IgD-negative memory B cell (primary cell): Measurements from ENCODE around the gene SESN3. TPM values are rescaled to one million over a fixed set of nuclear protein-coding genes. Genes with fewer than 3 reads are reported as not detected.
"Not testable (repeated sequence)": the region's sequence is repeated elsewhere in the genome, so short reads cannot be mapped to it uniquely, and the experiment has no call there.

ENCODE experiments used
- H3K27ac Mint-ChIP-seq, 3 donors: one replicate each; pipeline ENCODE4 v1.8.0; 2020 to 2022; ENCODE audit warnings: mild to moderate bottlenecking in 3 of 3, mixed read lengths in 3 of 3, moderate library complexity in 1 of 3
- H3K27me3 Mint-ChIP-seq: one replicate; pipeline ENCODE4 v1.8.0; 2021; ENCODE audit warnings: mixed read lengths
- H3K36me3 Mint-ChIP-seq: one replicate; pipeline ENCODE4 v1.8.0; 2020; ENCODE audit warnings: mild to moderate bottlenecking, mixed read lengths
- H3K4me1 Mint-ChIP-seq, 3 donors: one replicate each; pipeline ENCODE4 v1.8.0; 2020 to 2022; ENCODE audit warnings: mixed read lengths in 3 of 3, mild to moderate bottlenecking in 1 of 3
- H3K4me3 Mint-ChIP-seq, 4 donors: one replicate each; pipeline ENCODE4 v1.8.0; 2020 to 2022; ENCODE audit warnings: mild to moderate bottlenecking in 4 of 4, mixed read lengths in 4 of 4, moderate library complexity in 3 of 4
- H3K9me3 Mint-ChIP-seq, 3 donors: one replicate each; pipeline ENCODE4 v1.8.0; 2020 to 2021; ENCODE audit warnings: mixed read lengths in 3 of 3, mild to moderate bottlenecking in 1 of 3
- polyA plus RNA-seq: library from polyadenylated mRNA; unstranded; fragments of 300-500 nt; fragmentation: Illumina TruSeq; gene quantifications from one replicate; pipeline ENCODE4 v1.2.3, GENCODE V29; 2021

The SESN3 gene
- polyA plus RNA-seq, 1 donor from 2014 or later: 2.9 TPM

DNA sequence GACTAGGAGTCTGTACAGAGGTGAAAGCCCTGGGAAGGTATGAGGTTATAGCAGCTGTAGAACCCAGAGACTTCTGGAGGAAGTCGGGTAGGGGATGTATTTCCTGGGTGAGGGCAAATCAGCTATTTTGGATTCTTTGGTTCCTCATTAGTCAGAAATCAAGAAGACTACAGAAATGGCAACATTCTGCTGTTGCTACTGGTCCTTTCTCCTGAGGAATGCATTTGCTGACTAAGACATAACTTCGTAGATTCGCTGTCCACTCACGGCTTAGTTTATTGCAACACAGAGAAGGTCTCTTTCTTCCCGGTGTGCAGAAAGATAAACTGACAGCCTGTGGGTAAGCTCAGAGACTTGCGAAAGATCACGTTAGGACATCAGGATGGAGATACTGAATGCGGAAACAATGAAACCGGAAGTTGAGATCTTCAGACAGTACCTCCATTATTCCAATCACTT, 25.3 kb upstream of the SESN3 start:
- peaks cover 50 to 63% (median 55%) of the 10 kb centered on the region in 3 donors for H3K4me1 Mint-ChIP-seq
- peaks cover 2% of the 10 kb centered on the region for H3K27me3 Mint-ChIP-seq
- peak overlapping the region; percentile 47 to 91 (median 68) for H3K4me3 Mint-ChIP-seq
- H3K9me3 Mint-ChIP-seq: peaks cover 0 to 1% (median 0%) of the 10 kb centered on the region in 3 donors
- peak overlapping the region; percentile 77 to 97 (median 91) for H3K27ac Mint-ChIP-seq
- no peaks in the 10 kb centered on the region for H3K36me3 Mint-ChIP-seq

DNA sequence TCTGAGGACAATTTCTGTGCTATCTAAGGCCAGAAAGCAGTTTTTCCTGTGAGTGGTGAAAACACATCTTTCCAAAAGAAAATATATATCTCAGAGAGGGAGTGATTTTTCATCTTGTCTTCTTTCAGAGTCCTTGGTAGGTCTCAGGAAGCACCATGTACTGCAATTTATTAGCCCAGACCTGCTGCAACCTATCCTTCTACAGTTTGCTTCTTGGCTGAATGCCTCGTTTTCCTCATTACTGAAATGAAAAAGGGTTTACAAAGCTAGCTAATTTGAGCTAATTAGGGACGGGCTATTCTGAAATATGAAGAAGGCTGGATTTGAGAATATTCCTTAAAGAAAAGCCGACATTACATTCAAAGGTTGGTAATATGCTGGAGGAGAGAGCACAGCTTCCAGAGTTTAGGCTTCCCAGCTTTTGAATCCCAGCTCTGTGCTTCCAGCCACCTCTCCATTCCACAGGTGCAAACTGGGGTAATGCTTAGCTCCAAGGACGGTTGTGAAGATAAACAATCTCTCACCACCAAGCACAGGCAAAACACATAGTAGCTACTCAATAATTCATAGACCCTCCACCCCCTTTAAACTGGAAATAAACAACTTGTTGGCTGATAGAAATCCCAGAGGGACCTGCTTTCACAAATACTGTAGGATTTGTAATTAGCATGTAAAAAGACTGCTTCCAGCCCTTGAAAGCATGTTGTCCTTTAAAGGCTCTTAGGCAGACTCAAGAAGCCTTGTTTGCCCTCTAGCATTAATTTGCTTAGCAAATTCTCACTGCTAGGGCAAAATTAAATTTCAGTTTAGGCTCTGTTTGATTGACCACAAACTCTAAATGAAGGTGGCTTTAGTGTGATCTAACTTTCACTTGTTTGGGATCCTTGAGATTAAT, 24.5 kb upstream of the SESN3 start:
- Mint-ChIP-seq H3K9me3 (peaks cover 0 to 1% (median 0%) of the 10 kb centered on the region in 3 donors), H3K27ac (peak overlapping the region; percentile 77 to 97 (median 91)), H3K4me1 (peaks cover 50 to 63% (median 55%) of the 10 kb centered on the region in 3 donors), H3K36me3 (no peaks in the 10 kb centered on the region), H3K4me3 (peak overlapping the region; percentile 47 to 91 (median 68)), H3K27me3 (peaks cover 2% of the 10 kb centered on the region)

DNA sequence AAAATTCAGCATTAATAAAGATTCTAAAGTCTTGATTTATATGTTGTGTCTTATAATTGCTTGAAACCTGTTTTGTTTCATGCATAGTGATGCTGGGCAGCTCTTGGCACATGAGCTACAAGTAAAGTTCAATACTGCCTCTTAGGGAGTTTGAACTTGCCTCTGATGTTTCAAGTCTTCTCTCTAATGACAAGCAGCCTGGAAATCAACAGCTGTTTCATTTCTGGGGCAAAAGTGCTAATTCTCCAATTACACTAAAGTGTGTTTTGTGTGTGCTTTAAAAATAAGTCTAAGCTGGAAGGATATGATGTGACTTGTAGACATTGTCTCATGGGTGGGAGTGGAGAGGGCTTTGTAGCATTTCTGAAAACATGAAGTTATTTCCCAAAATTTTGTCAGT, 23.7 kb upstream of the SESN3 start:
- Mint-ChIP-seq H3K36me3 (no peaks in the 10 kb centered on the region), H3K4me3 (peak overlapping the region in 3 of 4 donors; percentile 47 to 96 (median 55)), H3K27ac (peak overlapping the region; percentile 77 to 97 (median 91)), H3K27me3 (peaks cover 2% of the 10 kb centered on the region), H3K4me1 (peaks cover 47 to 64% (median 54%) of the 10 kb centered on the region in 3 donors), H3K9me3 (peaks cover 0 to 1% (median 0%) of the 10 kb centered on the region in 3 donors)

DNA sequence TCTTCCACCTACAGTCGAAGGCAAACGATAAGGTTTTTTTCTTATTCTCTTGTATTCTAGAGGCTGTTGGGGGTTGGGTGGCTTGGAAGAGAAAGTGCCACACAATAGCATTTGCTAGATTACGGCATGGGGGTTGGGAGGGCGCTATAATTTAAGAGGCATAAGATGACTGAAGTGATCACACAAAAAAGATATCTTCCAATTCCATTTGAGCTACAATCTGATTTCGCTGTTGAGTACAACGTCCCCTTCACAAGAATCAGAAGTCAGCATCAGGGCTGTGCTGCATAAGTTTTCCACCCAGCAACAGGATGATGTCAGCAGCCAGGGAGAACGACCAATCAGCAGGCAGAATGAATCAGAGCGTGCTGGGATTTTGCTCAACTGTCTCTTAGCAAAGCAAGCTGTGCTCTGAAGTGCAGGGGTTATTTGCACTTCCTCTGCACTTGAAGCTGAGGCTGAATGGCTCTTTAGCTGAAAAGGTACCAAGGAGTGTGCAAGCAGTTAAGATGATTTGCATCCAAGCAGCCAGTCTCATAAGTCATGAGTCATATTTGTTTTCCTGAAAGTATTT, 23.2 kb upstream of the SESN3 start:
- H3K36me3 Mint-ChIP-seq: no peaks in the 10 kb centered on the region
- peaks cover 2% of the 10 kb centered on the region for H3K27me3 Mint-ChIP-seq
- peaks cover 45 to 64% (median 53%) of the 10 kb centered on the region in 3 donors for H3K4me1 Mint-ChIP-seq
- H3K27ac Mint-ChIP-seq: peak overlapping the region; percentile 77 to 97 (median 91)
- peaks cover 0 to 1% (median 0%) of the 10 kb centered on the region in 3 donors for H3K9me3 Mint-ChIP-seq
- peak overlapping the region; percentile 47 to 96 (median 84) for H3K4me3 Mint-ChIP-seq

- Mint-ChIP-seq H3K36me3 (no peaks in the 10 kb centered on the region), H3K27me3 (peaks cover 2% of the 10 kb centered on the region), H3K9me3 (no peaks in the 10 kb centered on the region), H3K4me3 (peak overlapping the region in 2 of 4 donors; percentile 30 to 81), H3K27ac (peak overlapping the region; percentile 72 to 97 (median 91)), H3K4me1 (peaks cover 55 to 71% (median 60%) of the 10 kb centered on the region in 3 donors)
Observed at GRCh38 chr11:95253141-95253540, 22.1 kb upstream of the SESN3 start.

DNA sequence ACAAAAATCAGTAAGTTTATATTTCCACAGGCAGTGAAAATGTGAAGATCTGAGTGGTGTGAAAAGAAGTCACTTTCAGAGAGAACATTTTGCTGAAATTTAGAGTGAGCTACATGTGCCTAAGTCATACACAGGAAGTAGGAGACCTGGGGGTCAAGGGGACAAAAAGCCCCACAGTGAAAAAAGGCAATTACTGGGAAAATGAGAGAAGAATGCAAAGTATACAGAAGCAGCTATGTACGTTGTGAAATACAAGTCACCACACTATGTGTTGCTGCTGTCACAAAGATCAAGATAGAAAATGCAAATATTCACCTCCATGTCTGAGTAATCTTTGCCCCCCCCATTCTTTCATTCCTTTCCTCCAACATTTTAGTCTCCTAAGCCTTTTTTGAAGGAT, 21.6 kb upstream of the SESN3 start:
- Mint-ChIP-seq H3K36me3 (no peaks in the 10 kb centered on the region), H3K27ac (peak overlapping the region; percentile 72 to 91 (median 88)), H3K4me3 (peak overlapping the region in 2 of 4 donors; percentile 30 to 81)

DNA sequence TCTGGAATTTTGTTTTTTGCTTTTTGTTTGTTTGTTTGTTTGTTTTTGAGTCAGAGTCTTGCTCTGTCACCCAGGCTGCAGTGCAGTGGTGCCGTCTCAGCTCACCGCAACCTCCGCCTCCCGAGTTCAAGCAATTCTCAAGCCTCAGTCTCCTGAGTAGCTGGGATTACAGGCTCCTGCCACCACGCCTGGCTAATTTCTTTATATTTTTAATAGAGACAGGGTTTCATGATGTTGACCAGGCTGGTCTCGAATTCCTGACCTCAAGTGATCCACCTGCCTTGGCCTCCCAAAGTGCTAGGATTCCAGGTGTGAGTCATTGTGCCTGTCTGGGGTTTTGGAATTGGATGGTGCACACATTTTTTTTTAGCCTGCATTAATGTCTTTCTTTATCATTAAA, 20.9 kb upstream of the SESN3 start:
- Mint-ChIP-seq H3K4me1 (peaks cover 60 to 71% (median 62%) of the 10 kb centered on the region in 3 donors), H3K27ac (peak overlapping the region in 2 of 3 donors; percentile 30 to 91), H3K4me3 (peak overlapping the region in 1 of 4 donors; percentile 81)
- H3K36me3 Mint-ChIP-seq, H3K9me3 Mint-ChIP-seq, H3K27me3 Mint-ChIP-seq: not testable (repeated sequence)

More for the DNA sequence above, 21.6 kb upstream of the SESN3 start:
- H3K27me3 Mint-ChIP-seq: peaks cover 2% of the 10 kb centered on the region
- no peaks in the 10 kb centered on the region for H3K9me3 Mint-ChIP-seq
- H3K4me1 Mint-ChIP-seq: peaks cover 60 to 75% (median 64%) of the 10 kb centered on the region in 3 donors

DNA sequence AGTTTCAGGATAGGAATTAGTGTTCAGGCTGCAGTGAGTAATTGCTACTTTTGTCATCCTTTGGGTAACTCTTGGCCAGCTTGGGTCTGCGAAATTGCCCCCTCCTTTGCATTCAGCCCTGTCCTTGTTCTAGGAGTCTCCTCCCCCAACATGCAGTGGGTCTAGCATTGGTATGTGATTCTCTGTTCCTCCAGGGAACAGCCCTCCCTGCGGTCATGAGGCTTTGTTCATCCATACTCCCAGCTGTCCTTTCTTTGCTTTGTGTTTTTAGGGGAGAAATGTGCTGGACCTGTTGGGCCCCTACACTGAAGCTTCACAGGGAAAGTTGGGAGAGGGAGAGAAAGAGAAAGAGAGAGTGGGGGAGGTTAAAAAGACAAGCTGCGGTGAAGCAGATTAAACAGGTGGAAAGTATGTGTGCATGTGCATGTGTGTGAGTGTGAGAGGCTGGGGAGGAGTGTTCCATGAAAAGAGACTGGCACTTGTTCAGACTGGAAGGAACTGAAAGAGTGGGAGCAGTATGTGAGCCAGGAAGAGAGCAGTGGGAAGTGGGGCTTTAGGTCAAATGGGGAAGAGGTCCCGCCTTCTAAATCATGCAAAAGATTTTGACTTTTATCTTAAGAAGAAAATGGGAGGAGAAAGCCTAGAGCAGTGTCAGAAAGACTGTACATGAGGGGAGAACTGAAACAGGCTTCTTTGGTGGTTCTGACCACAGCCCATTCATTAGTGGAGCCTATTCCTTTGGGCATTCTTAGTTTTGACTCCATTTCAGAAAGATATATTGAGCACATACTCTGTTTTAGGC, 17.9 kb upstream of the SESN3 start:
- Mint-ChIP-seq H3K27ac (peak overlapping the region; percentile 19 to 89 (median 42)), H3K4me1 (peaks cover 40 to 42% (median 40%) of the 10 kb centered on the region in 3 donors), H3K9me3 (peaks cover 0 to 4% (median 0%) of the 10 kb centered on the region in 3 donors), H3K4me3 (peak overlapping the region in 3 of 4 donors; percentile 13 to 69 (median 63)), H3K36me3 (no peaks in the 10 kb centered on the region), H3K27me3 (no peaks in the 10 kb centered on the region)

DNA sequence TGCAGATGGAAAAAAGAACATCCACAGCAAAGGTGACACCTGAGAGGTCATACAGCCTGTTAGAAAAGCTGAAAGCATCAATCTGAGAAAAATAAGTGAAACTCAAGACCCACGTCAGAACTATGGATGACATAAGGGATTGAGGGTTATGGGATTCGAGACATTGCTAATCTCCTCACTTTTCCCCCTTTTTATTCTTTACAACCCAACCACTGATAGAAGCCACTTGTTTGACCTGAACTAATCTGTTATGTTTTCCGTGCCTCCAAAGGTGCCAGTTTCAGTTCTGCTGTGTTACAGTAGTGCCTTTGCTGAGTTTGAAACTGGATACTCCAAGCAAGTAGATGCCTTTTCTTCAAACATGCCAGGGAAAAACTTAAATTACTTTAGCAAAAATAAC, 16.9 kb upstream of the SESN3 start:
- peak overlapping the region in 3 of 4 donors; percentile 11 to 85 (median 24) for H3K4me3 Mint-ChIP-seq
- no peaks in the 10 kb centered on the region for H3K27me3 Mint-ChIP-seq
- peaks cover 35 to 44% (median 36%) of the 10 kb centered on the region in 3 donors for H3K4me1 Mint-ChIP-seq
- H3K36me3 Mint-ChIP-seq: no peaks in the 10 kb centered on the region
- H3K9me3 Mint-ChIP-seq: peaks cover 0 to 4% (median 0%) of the 10 kb centered on the region in 3 donors
- H3K27ac Mint-ChIP-seq: peak overlapping the region in 1 of 3 donors; percentile 13

GRCh38 chr11:95247127-95247684, 16.2 kb upstream of the SESN3 start:
- Mint-ChIP-seq H3K27me3 (no peaks in the 10 kb centered on the region), H3K4me3 (no peak overlapping the region), H3K27ac (peak overlapping the region in 2 of 3 donors; percentile 13 to 53), H3K9me3 (peaks cover 0 to 4% (median 0%) of the 10 kb centered on the region in 3 donors), H3K4me1 (peaks cover 35 to 43% (median 36%) of the 10 kb centered on the region in 3 donors), H3K36me3 (no peaks in the 10 kb centered on the region)

GRCh38 chr11:95245581-95245980, 14.6 kb upstream of the SESN3 start:
- H3K27ac Mint-ChIP-seq: no peak overlapping the region
- peaks cover 35 to 50% (median 45%) of the 10 kb centered on the region in 3 donors for H3K4me1 Mint-ChIP-seq
- H3K4me3 Mint-ChIP-seq: no peak overlapping the region
- no peaks in the 10 kb centered on the region for H3K27me3 Mint-ChIP-seq
- H3K9me3 Mint-ChIP-seq: peaks cover 0 to 4% (median 0%) of the 10 kb centered on the region in 3 donors
- no peaks in the 10 kb centered on the region for H3K36me3 Mint-ChIP-seq

GRCh38 chr11:95245038-95245437, 14.0 kb upstream of the SESN3 start:
- no peak overlapping the region for H3K4me3 Mint-ChIP-seq
- H3K9me3 Mint-ChIP-seq: peaks cover 0 to 4% (median 0%) of the 10 kb centered on the region in 3 donors
- no peaks in the 10 kb centered on the region for H3K27me3 Mint-ChIP-seq
- no peaks in the 10 kb centered on the region for H3K36me3 Mint-ChIP-seq
- peaks cover 35 to 50% (median 44%) of the 10 kb centered on the region in 3 donors for H3K4me1 Mint-ChIP-seq
- no peak overlapping the region for H3K27ac Mint-ChIP-seq

DNA sequence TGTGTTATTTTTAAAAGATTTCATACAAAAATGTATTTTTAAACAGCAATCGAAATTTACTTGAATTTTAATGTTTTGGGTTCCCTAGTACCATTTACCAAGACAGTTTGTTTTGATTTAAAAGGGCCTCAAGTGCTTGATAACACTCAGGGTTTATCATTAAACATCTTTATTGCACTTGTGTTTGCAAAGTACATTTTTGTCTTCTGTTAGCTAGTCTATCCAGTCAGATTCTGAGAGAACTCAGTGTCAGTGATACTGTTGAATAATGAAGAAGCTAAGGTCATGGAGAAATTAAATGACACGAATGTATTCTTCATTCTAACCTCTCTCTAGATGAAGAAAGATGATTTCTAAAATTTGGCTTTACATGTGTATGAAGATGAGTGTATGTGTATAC, 12.7 kb upstream of the SESN3 start:
- Mint-ChIP-seq H3K27ac (peak overlapping the region in 1 of 3 donors; percentile 8), H3K4me3 (no peak overlapping the region), H3K9me3 (peaks cover 0 to 4% (median 0%) of the 10 kb centered on the region in 3 donors), H3K27me3 (no peaks in the 10 kb centered on the region), H3K4me1 (peaks cover 26 to 42% (median 35%) of the 10 kb centered on the region in 3 donors), H3K36me3 (no peaks in the 10 kb centered on the region)
